Smooth muscle cell (in vitro differentiated cells): ENCODE measurements around the gene DOCK4. TPM values are rescaled to one million over a fixed set of nuclear protein-coding genes. Genes with fewer than 3 reads are reported as not detected.
A peak's percentile ranks its signal among the peaks of the same experiment; 100 is the strongest.

Experiments used
- DNase-seq: peaks from one replicate; lab custom pipeline; 2025; ENCODE audit not compliant: unreplicated experiment; lab: John Stamatoyannopoulos, UW
- H2AFZ ChIP-seq: fragments of 200-600 bp; sonication (generic); 2 replicates; pipeline ENCODE4 v1.6.0; 2016; ENCODE audit warnings: antibody characterized with exemption, low read depth, mild to moderate bottlenecking
- H3F3A ChIP-seq: fragments of 200-600 bp; sonication (generic); 2 replicates; pipeline ENCODE4 v1.6.0; 2017; ENCODE audit warnings: antibody characterized with exemption, low read depth
- H3K27ac ChIP-seq: fragments of 200-600 bp; sonication (generic); 2 replicates; pipeline ENCODE4 v1.5.1; 2016; ENCODE audit warnings: low read depth, mild to moderate bottlenecking
- H3K27me3 ChIP-seq: fragments of 200-600 bp; sonication (generic); 2 replicates; pipeline ENCODE4 v1.6.1; 2016; ENCODE audit warnings: low read depth, mild to moderate bottlenecking
- H3K36me3 ChIP-seq: fragments of 200-600 bp; sonication (generic); 2 replicates; pipeline ENCODE4 v1.5.1; 2016; ENCODE audit warnings: low read depth
- H3K4me1 ChIP-seq: fragments of 200-600 bp; sonication (generic); 2 replicates; pipeline ENCODE4 v1.5.1; 2016; ENCODE audit warnings: low read depth
- H3K4me2 ChIP-seq: fragments of 200-600 bp; sonication (generic); 2 replicates; pipeline ENCODE4 v1.6.0; 2016; ENCODE audit warnings: mild to moderate bottlenecking
- H3K4me3 ChIP-seq: fragments of 200-600 bp; sonication (generic); 2 replicates; pipeline ENCODE4 v1.5.1; 2016; ENCODE audit warnings: mild to moderate bottlenecking
- H3K79me2 ChIP-seq: fragments of 200-600 bp; sonication (generic); 2 replicates; pipeline ENCODE4 v1.6.0; 2016; ENCODE audit warnings: low read depth, mild to moderate bottlenecking
- H3K9ac ChIP-seq: fragments of 200-600 bp; sonication (generic); 2 replicates; pipeline ENCODE4 v1.6.0; 2016; ENCODE audit warnings: low read depth
- H3K9me3 ChIP-seq: fragments of 200-600 bp; sonication (generic); replicated peaks from 2 replicates; pipeline ENCODE4 v1.5.1; 2016; ENCODE audit warnings: low read depth
- H4K20me1 ChIP-seq: fragments of 200-600 bp; sonication (generic); 2 replicates; pipeline ENCODE4 v1.6.0; 2016; ENCODE audit warnings: low read depth
- WGBS: methylation state at CpG from one replicate; pipeline ENCODE4 v1.1.7; 2016; ENCODE audit warnings: low lambda C conversion rate; 5-methylcytosine and 5-hydroxymethylcytosine counted together
- polyA plus RNA-seq: library from polyadenylated mRNA; unstranded; fragments of >200 nt; fragmentation: Nextera tagmentation; extraction: Ambion mirVana; gene quantifications from 2 replicates; pipeline ENCODE4 v1.2.1, GENCODE V29; 2016
- total RNA-seq: library from RNA; depleted of rRNA; stranded (reverse); fragments of >200 nt; gene quantifications from 2 replicates; pipeline ENCODE4 v1.2.3, GENCODE V29; 2014
- TF ChIP-seq, protein P1 (sequence below): fragments of 200-600 bp; sonication (generic); IDR thresholded peaks from 2 replicates; pipeline ENCODE4 v1.5.1; 2017; ENCODE audit warnings: borderline replicate concordance, mild to moderate bottlenecking, antibody characterized with exemption; ENCODE audit not compliant: insufficient read depth, poor library complexity, severe bottlenecking

Gene DOCK4
- total and polyA plus RNA-seq, 2 experiments from 2014 or later: 7.4 to 20.5 TPM

DNA sequence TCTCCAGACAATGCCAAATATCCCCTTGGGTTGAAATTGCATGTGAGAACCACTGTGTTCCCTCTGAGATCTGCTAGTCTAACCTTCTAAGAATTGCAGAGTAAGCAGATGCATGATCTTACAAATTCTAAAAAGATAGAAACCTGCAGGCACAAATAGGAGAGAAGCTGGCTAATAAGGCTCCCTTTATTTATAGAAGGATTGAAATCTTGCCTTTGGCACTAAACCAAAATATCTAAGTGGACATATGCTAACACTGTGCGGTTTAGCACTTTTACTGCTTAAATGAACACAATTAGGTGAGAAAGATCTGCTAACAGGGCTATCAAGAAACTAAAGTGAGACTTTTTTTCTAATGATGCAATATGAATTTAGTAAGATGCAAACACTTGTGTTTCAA, 225.5 kb downstream of the DOCK4 start:
- H3K4me3 ChIP-seq: no peak overlapping the region
- WGBS: 96% methylated on average over 1 of the region's 1 CpG
- H4K20me1 ChIP-seq: no peaks in the 10 kb centered on the region

DNA sequence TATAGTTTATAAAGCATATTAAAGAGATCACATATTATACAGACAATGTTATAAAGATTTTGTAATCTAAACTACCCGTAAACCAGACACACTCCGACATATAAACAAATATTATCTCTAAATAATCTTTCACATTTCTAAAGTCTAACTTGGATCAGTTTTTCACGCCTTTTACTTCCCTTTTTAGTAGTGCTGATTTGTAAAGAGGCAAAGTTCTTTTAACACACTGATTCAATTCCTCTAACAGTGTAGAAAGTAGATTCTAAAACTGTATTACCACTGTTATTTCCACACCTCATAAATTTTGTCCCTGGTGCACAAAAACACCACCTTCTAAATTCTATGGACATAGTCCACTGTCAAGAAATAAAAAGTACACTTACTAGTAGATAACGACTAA, 230.9 kb downstream of the DOCK4 start:
- DNase-seq: no peak
- TF ChIP-seq, protein P1, sequence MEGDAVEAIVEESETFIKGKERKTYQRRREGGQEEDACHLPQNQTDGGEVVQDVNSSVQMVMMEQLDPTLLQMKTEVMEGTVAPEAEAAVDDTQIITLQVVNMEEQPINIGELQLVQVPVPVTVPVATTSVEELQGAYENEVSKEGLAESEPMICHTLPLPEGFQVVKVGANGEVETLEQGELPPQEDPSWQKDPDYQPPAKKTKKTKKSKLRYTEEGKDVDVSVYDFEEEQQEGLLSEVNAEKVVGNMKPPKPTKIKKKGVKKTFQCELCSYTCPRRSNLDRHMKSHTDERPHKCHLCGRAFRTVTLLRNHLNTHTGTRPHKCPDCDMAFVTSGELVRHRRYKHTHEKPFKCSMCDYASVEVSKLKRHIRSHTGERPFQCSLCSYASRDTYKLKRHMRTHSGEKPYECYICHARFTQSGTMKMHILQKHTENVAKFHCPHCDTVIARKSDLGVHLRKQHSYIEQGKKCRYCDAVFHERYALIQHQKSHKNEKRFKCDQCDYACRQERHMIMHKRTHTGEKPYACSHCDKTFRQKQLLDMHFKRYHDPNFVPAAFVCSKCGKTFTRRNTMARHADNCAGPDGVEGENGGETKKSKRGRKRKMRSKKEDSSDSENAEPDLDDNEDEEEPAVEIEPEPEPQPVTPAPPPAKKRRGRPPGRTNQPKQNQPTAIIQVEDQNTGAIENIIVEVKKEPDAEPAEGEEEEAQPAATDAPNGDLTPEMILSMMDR: no peak
- Histone ChIP-seq H3K79me2 (no peaks in the 10 kb centered on the region), H3F3A (no peaks in the 10 kb centered on the region), H2AFZ (no peak overlapping the region), H3K4me3 (no peak overlapping the region), H3K4me2 (no peak overlapping the region), H3K9me3 (no peaks in the 10 kb centered on the region), H3K9ac (no peak overlapping the region), H3K36me3 (no peaks in the 10 kb centered on the region), H3K27ac (no peak overlapping the region), H3K4me1 (no peaks in the 10 kb centered on the region), H4K20me1 (no peaks in the 10 kb centered on the region), H3K27me3 (no peaks in the 10 kb centered on the region)
- 72% methylated on average over 4 of the region's 4 CpGs for WGBS

More for the DNA sequence above, 225.5 kb downstream of the DOCK4 start:
- H3K27ac ChIP-seq: no peak overlapping the region
- no peaks in the 10 kb centered on the region for H3F3A ChIP-seq
- H3K79me2 ChIP-seq: no peaks in the 10 kb centered on the region
- no peaks in the 10 kb centered on the region for H3K9me3 ChIP-seq
- H2AFZ ChIP-seq: no peak overlapping the region
- DNase-seq: no peak
- TF ChIP-seq, protein P1: no peak
- H3K9ac ChIP-seq: no peak overlapping the region
- H3K27me3 ChIP-seq: no peaks in the 10 kb centered on the region
- peaks cover 6% of the 10 kb centered on the region for H3K36me3 ChIP-seq
- no peak overlapping the region for H3K4me2 ChIP-seq
- no peaks in the 10 kb centered on the region for H3K4me1 ChIP-seq

DNA sequence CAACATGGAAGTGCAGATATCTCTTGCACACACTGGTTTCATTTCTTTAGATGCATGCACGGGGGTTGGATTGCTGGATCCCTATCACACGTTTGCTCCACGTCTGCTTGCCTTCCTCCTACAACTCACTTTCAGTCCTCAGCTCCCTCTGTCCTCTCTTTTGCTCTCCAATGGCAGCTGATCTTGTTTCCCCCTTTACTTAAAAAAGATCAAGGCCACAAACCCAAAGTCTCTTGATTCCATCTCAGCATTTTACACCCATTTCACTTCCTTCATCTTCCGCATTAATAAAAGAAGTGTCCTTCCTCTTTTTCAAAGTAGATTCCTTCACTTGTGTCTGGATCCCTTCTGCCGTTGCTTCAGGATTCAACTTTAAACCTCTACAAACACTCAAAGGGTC, 245.2 kb downstream of the DOCK4 start:
- Histone ChIP-seq H3K4me1 (no peaks in the 10 kb centered on the region), H3K27ac (no peak overlapping the region), H3K9ac (no peak overlapping the region), H3K36me3 (no peaks in the 10 kb centered on the region), H3K9me3 (no peaks in the 10 kb centered on the region), H4K20me1 (no peaks in the 10 kb centered on the region), H3K4me3 (no peak overlapping the region), H2AFZ (no peak overlapping the region), H3K79me2 (no peaks in the 10 kb centered on the region), H3K4me2 (no peak overlapping the region), H3F3A (peaks cover 4% of the 10 kb centered on the region), H3K27me3 (no peaks in the 10 kb centered on the region)
- no peak for DNase-seq
- WGBS: 96% methylated on average over 5 of the region's 5 CpGs
- TF ChIP-seq, protein P1: no peak

DNA sequence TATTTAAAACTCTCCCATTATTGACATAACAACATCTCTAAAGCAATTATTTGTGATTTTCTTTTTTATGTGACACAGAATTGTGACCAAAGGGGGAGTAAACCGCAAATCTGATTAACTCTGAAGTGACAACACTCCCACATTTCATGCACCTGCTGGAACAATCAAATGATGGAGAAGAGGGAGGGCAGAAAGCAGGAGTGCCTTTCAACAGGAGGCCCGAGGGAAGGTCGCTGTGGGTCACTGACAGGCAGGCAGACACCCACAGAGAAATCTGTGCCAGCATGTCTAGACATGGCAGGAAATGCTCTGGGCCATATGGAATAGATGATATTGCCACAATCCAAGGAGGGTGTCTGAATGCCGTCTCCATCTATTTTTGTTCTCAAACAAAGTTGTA, 247.3 kb downstream of the DOCK4 start:
- no peak for DNase-seq
- Histone ChIP-seq H3K4me1 (peaks cover 7% of the 10 kb centered on the region), H3K4me3 (no peak overlapping the region), H3K27ac (peak overlapping the region; percentile 51), H4K20me1 (no peaks in the 10 kb centered on the region), H2AFZ (no peak overlapping the region), H3F3A (peaks cover 4% of the 10 kb centered on the region), H3K79me2 (no peaks in the 10 kb centered on the region), H3K36me3 (no peaks in the 10 kb centered on the region), H3K9ac (no peak overlapping the region), H3K27me3 (no peaks in the 10 kb centered on the region), H3K4me2 (peak overlapping the region; percentile 12), H3K9me3 (no peaks in the 10 kb centered on the region)
- TF ChIP-seq, protein P1: no peak
- WGBS: 41% methylated on average over 4 of the region's 4 CpGs
